HG03196 (cell line): ENCODE measurements around the gene CLIC3.
A peak's percentile ranks its signal among the peaks of the same experiment; 100 is the strongest.

ENCODE experiments used
- ATAC-seq: cut with Tn5 transposase; IDR thresholded peaks from one replicate; pipeline ENCODE4 v1.9.1; 2021; ENCODE audit not compliant: unreplicated experiment

The CLIC3 gene

DNA sequence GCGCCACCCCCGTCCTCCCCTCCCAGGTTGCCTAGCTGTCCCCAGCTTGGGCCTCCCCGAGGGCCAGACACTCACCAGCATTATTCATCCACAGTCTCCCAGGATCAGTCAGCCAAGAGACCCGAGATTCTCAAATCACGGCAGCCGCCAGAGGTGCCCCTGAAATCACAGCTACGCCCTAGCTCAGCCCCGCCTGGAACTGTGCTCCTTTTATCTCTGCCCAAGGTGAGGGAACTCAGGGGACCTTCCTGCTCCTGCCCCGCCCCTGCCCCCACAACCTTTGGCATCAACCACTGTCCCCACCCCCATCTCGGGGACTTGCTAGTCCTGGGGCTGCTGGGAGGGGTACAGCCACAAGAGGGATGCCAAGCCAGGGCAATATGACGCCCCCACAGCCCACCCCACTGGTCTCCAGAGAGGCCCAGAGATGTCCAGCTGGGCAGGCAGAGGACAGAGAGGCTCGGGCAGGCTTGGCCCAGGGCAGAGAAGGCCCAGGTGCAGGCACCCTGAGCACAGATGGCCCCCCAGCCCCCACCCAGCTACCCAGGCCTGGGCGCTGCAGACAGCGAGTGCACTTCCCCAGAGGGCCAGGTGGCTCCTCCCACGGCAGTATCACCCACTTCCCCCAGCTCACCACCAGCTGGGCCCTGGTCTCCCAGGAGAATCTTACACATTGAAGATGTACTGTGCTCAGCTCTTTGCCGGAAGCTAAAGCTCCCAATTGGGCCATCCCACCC lies 35.7 kb upstream of the CLIC3 start, which contains the start of gene FUT7:
TSS of gene FUT7 (minus strand) at position 185 of the 737 bp plus-strand sequence. CDS start at position 88, 97 bp downstream.
- ATAC-seq, result no peak

DNA sequence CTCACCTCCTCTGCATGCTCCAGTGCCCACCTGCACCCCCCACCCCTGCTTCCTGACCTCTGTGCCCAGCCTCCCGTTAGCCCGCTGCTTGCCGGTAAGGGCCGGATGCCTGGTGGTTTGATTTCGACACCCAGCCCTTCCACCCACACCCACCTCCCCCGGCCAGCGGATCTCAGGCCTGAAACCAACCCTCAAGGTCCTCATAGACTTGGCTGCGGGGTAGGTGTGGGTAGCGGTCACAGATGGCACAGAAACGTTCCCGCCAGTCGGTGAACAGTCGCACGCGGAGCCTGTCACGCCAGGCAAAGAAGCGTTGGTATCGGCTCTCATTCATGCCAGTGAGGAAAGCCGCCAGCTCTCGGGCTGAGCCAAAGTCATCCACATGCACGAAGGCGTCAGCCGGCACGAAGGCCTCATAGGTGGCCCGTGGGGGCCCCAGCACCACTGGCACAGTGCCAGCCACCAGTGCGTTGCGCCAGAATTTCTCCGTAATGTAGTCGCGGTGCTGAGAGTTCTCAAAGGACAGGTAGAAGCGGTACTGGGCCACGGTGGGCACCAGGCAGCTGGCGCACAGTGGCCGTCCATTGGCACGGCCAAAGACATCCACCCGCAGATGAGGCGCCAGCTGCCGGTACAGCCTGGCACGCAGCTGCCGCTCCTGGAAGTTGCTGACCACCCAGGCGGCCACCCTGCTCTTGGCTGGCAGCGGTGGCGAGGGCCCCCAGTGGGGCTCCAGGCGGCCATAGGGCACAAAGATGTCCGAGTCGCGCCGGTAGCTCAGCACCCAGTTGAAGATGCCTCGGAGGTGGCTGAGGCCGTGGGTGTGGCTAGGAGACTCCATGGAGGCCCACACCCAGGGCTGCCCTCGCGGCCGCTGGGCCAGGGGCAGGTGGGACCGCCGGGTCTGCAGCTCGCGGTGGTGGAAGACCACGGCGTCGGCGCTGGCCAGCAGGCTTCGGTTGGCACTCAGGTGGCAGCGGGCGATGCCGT lies 34.5 kb upstream of the CLIC3 start:
- ATAC-seq, result no peak

DNA sequence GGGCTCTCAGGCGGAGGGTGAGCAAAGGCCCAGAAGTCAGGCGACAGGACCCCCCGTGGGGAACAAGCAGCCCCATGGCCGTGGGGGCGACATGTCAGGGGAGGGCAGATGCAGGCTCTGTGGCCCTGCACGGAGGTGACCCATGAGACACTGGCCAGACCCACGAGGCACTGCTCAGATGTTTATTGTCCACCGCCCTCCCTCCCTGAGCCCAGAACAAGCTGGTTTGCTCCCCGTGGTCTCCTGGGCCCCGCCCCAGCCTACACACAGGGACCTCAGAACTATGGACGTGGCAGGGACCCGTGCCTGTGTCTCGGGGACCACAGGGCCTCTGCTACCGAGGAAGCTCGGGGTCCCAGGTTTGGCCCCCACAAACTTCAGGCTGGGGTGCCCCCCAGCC lies 33.6 kb upstream of the CLIC3 start:
- no peak for ATAC-seq

DNA sequence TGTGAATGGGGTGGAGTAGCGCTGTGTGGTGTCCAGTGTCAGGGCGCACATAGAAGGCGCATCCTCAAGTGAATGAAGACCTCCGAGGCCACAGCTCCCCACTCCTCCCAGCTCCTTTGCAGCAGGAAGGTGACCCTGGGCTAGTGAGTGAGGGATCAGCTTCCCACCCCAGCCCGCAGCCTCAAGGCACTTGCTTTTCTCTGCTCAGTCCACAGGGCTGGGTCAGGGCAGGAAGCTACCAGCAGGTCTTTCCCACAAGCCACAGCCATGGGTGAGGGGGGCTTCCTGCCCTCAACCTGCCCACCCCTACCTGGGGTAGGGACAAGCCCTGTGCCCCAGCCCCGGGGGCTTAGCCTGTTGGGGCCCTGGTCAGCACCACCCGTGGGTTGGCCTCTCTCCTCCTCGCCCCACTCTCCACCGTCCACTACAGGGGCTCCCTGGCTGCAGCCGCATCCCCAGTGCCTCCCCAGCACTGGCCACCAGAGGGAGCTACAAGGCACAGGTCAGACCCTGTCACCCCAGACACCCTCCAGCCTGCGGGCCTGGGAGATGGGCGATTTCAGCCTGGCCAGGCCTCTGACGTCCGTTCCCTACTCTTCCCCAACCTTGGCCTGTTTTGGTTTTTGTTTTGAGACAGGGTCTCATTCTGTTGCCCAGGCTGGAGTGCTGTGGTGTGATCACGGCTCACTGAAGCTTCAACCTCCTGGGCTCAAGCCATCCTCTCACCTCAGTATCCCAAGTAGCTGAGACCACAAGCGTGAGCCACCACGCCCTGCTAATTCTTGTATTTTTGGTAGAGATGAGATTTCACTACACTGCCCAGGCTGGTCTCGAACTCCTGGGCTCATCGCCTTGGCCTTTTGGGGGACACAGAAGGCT lies 32.9 kb upstream of the CLIC3 start:
- no peak for ATAC-seq

DNA sequence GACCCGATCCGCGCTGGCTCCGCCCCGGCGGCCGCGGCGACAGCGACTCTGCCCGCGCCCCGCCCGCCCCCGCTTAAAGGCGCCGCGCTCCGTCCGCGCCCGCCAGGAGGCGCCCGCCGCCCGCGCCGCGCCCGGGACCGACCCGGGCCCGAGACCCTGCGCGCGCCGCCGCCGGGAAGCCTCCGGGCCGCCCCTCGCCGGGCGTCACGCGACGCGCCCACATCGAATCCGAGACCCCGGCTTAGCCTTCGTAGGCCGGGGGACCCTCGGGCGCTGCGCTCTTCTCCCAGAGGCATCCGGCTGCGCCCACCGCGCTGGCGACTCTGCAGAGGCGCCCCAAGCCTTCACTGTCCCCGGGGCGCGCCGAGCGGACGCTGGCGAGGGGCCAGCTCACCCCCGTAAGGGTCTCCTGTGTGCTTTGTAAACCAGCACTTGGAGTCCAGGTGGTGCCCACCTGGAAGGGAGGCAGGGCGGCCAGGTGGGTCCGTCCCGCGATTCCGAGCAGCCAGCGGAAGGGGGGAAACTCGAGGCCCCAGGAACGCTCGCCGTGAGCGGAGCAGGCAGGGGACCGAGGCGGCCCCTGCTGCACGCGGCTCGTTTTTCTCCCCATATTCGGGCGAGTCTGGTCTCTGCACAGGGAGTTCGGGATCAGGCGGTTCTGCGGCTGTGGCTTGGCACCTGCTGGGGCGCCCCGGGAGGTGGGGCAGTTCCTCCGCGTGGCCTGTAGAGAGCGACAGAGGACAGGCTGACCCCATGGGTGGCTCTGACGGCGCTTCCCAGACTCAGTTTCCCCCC lies 32.1 kb upstream of the CLIC3 start:
- peak; percentile 35 for ATAC-seq

DNA sequence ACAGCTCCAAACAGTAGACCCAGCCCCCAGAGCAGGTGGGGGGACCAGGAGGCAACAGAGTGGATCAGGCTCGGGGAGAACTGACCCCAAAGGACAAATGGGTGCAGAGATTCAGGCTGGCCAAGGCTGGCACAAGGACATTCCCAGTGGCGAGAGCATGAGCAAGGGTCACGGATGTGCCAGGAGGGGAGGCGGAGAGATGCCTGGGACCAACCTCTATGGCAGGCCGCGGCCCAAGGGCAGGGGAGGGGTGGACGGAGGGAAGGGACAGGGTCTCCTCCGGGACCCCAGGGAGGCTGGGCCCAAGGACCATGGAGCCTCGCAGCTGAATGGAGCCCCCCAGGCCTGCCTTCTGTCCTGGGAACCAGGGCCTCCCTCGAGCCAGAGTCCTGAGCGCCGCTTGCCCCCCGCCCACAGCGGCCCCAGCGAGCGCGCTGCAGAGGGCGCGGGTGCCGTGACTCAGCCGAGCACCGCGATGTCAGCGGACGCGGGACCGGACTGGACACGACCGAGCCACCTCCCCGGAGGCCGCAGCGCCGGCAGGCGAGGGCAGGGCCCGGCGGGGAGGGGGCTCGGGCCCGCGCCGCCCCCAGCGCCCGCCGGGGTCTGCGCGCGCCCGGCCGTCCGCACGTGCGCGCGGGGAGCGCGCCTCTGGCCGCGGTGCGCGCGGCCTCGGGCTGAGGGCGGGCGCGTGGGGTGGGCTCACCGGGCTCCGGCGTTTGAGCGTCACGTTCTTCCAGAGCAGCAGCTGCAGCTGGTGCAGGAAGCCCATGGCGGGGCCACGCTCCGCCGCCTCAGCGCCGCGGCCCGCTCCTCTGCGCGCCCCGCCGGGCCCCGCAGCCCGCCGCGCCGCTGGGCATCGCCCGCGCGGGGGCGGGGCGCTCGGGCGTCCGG lies 31.2 kb upstream of the CLIC3 start, which contains the start of gene ABCA2:
TSS of gene ABCA2 (minus strand) at position 869 of the 894 bp plus-strand sequence. CDS start at position 772, 97 bp downstream.
- ATAC-seq, result no peak

DNA sequence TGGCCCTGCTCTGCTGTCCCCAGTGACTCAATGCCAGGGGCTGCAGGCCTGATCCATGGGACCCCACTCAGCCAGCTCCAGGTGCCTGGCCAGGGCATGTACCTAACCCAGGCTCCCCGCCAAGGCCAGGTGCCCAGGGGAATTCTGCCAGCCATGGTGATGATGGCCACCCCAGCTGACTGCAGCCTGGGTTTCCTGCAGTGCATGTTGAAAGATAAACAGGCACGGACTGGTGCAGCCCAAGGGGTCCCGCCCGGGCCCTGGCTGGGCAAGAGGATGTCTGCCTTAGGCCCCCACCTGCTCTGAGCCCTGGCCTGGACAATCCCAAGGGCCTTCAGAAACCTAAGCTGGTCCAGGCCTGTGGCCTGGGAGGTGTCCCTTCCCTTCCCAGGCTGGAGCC lies 30.5 kb upstream of the CLIC3 start:
- no peak for ATAC-seq

DNA sequence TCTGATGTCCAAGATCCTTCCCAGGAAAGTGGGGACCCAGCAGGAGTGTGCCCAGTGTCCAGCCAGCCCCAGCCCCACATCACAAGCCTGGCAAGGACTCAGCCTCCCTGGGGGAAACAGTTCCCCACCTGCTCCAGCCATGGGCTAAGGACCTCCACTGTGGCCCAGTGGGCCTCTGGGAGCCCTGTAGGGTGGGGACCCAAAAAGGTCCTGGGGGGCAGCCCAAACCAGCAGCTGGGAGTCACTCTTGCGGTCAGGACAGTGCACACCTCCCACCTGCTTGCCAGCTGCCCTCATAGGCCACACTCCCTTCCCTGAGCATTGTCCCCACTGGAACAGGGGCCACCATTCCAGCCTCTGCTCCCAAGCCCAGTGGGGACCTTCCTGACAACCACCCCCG lies 30.0 kb upstream of the CLIC3 start:
- ATAC-seq, result no peak

DNA sequence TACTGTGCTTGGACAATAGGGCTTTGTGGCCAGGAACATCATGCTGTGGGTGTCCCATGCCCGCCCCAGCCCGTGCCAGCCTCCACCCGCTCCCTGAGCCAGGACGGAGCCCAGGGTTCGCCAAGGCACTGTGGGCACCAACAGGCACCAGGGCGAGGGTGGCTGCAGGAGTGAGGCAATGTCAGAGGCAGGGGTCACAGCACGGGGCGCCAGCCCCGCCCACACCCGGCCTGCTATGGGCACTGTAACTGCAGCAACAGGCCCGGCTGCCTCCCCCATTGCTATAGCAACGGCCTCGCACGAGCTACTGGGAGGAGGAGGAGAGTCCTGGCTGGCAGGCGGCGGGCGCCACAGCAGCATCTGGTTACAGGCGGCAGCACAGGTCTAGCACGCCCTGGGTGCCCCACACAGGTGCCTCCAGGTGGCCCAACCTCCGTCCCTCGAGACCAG lies 29.2 kb upstream of the CLIC3 start:
- no peak for ATAC-seq

DNA sequence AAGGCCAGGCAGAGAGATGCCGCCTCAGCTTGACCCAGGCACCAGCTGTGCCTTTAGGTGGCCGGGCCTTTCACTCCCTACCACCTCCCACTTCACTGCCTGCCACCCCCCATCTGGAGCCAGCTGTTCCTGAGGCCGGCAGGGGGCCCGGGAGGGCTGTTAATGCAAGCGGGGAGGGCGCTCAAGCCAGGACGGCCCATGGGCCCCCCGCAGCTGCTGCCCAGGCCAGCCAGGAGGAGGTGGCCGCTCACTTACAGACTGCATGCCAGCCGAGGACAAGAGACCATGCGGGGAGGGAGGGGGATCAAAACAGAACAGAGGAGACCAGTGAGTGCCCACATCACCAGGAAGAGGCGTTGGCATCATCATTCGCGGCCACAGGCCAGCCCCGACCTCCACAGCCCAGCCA lies 27.2 kb upstream of the CLIC3 start:
- no peak for ATAC-seq

DNA sequence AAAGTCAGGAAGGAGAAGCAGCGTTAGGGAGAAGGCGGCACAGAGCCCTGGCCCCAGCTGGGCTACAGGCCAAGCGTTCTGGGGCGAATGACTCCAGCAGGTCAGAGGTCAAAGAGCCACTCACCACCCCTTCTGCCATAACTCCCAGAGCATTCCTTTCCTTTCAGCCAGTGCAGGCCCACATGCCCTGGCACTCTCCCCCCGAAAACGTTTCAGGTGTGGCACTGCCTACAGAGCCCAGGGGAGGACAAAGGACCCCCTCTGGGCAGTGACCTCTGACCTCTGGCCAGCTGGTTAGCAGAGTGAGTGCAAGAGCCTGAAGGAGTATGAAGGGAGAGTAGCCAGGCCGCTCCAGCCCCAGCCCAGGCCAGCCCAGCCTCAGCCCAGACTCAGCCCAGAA lies 26.8 kb upstream of the CLIC3 start:
- ATAC-seq, result no peak

DNA sequence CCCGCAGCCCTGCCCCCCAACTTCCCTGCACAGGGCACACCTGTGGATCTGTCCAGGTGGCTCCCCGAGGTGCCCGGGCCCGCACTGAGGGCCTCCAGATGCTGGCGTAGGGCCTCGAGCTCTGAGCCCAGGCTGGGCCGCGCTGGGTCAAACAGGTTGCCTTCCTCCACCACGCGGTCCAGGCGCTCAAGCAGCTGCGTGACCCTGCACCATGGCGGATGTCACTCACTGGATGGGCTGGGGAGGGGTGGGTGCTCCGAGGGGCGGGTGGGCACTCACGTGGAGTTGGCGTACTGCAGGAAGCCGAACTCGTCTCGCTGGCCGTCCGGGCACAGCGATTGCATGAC lies 26.3 kb upstream of the CLIC3 start:
- no peak for ATAC-seq

DNA sequence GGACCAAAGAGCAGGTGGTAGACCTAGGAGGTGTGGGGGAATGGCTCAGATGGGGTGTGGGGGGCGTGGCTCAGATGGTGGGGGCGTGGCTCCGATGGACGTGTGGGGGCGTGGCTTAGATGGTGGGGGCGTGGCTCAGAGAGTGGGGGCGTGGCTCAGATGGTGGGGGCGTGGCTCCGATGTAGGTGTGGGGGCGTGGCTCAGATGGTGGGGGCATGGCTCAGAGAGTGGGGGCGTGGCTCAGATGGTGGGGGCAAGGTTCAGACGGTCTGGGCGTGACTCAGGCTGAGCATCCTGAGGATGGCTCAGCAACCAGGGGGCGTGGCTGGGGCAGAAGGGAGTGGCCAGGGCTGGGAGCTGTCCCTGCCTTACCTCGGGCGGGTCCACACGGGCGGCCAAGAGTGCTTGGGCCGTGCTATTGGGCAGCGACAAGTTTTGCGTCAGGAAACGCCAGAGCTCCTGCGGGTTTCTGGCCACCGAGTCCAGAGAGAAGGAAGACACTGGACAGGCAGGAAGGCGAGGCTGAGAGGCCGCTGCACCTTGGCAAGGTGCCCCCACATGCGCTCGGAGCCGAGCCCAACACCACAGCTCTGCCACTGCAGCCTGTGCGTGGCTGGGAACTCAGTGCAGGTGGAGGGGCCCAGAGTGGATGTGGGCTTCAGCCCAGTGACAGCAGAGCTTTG lies 25.8 kb upstream of the CLIC3 start:
- ATAC-seq, result no peak

DNA sequence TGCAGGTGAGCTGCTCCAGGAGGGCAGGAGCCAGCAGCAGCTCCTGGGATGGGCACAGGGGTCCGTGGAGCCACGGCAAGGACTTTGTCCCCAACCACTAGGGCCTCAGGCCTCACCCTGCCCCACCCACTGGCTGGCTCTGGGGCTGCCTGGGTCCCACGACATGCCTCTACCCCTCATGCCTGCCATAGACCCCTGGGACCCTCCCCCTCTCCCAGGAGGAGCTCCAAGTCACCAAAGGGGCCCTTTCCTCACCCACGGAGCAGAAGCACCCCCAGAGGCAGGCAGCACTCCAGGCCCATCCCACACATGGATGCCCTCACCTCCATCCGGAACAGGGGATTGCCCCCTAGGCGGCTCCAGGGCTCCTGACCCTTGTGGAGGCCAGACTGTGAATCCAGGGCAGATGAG lies 25.2 kb upstream of the CLIC3 start:
- no peak for ATAC-seq

DNA sequence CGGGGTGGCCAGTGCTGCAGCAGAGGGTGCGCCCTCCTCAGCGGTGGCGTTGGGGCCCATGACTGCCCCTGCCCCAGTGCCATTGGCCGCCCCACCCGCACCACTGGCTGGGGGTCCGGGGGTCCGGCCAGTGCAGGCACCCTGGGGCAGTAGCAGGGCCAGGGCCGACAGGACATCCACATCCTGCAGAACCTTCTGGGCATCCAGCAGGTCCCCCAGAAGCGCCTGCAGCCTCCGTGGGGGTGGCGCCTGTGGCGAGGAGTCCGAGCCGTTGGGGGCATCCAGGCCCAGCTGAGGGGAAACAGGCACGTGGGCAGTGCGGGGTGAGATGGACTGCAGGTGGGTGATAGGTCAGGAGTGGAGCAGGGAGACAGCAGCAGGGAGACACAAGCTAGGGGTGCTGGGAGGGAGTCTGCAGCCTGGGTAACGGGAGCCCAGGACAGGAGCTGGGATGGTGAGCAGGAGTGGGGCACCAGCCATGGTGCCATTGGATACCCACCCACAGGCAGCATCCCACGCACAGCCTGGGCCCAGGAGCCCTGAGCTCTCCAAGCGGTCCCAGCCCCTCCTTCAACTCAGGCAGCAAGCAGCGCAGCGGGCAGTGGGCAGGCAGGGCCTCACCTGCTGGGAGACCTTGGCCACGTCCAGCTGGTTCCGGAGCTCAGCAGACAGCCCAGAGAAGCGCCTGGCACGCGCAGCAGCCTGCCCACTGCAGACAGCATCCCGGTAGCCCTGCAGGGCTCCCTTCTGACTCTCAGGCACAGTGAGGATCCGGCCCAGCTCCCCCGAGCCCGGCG lies 24.6 kb upstream of the CLIC3 start:
- ATAC-seq, result no peak

DNA sequence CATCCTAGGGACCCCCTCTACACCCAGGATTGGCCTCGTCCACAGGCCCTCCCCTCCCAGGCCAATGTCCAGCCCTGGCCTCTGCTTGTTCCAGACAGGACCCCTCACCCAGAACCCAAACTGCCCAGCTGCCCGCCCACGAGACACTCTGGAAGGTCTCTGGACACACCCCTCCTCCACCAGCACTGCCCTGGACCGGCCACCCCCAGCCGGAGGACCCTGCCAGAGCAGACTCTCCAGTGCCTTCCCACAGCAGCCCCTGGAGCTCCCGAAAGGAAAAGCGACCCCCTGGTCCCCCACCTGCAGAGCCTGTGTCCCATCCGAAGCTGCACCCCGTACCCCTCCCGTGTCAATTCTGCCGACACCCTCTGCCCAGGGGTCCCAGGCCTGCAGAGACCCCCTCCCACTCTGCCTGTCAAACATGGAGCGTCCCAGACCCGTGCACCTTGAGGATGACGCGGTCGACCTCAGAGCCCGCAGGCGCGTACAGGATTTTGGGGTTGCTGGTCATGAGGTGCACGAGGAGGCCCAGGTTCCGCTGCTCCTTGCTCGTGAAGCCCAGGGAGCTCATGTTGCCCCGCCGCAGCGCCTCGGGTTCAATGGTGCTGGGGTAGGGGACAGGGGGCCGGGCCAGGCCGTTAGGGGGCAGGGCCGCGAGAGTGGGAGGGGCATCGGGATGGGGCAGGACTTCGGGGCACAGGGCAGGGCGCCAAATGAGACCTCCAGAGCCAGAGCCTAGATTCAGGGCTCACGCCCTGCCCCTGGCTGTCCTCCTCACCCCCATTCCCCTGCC lies 23.7 kb upstream of the CLIC3 start:
- no peak for ATAC-seq
